ENCODE measurements around the gene ANXA6. TPM values are rescaled to one million over a fixed set of nuclear protein-coding genes. Genes with fewer than 3 reads are reported as not detected.
"Not testable (repeated sequence)": the region's sequence is repeated elsewhere in the genome, so short reads cannot be mapped to it uniquely, and the experiment has no call there.

The ANXA6 gene
- total RNA-seq, 1 donor from 2014 or later: 224 TPM

DNA sequence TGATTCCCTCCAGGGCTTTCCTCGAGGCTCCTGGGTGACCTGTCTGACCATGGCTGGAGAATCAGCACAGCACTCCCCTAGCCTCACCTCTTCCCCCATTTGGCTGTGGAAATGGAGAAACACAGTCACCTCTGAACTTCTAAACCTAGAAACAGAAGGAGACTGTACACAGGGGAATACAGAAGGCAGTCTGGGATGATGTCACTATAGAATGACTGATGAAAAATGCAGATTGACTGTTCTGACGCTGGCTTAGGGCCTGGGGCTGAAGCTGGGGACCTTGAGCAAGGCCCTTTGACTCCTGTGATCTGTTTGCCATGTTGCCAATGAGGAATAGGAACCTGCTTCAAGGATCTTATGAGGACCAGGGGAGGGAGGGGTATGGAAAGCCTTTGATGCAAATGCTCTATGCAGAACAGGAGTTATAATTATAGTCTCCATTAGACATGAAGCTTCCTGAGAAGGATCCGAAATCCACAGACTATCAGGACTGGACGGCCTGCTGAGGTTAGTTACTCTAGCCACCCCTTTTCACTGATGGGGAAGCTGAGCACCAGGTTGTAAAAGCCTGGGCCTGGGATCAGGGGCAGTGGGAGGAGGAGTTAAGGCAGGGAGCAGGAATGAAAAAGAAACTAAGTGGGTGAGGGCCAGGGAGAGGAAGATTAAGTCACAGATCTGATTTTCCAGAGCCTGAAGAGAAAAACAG lies 24.4 kb upstream of the ANXA6 start:
- Mint-ChIP-seq H3K36me3 (ENCODE audit: low read depth, unreplicated experiment) (no peaks in the 10 kb centered on the region), H3K4me3 (ENCODE audit: unreplicated experiment) (no peak overlapping the region), H3K4me1 (ENCODE audit: unreplicated experiment) (peaks cover 8% of the 10 kb centered on the region), H3K9me3 (ENCODE audit: unreplicated experiment) (no peaks in the 10 kb centered on the region), H3K27ac (ENCODE audit: unreplicated experiment) (no peak overlapping the region), H3K27me3 (ENCODE audit: unreplicated experiment) (peaks cover 7% of the 10 kb centered on the region)
- no peak for DNase-seq (ENCODE audit: low spot score)
- TF ChIP-seq, protein P1, sequence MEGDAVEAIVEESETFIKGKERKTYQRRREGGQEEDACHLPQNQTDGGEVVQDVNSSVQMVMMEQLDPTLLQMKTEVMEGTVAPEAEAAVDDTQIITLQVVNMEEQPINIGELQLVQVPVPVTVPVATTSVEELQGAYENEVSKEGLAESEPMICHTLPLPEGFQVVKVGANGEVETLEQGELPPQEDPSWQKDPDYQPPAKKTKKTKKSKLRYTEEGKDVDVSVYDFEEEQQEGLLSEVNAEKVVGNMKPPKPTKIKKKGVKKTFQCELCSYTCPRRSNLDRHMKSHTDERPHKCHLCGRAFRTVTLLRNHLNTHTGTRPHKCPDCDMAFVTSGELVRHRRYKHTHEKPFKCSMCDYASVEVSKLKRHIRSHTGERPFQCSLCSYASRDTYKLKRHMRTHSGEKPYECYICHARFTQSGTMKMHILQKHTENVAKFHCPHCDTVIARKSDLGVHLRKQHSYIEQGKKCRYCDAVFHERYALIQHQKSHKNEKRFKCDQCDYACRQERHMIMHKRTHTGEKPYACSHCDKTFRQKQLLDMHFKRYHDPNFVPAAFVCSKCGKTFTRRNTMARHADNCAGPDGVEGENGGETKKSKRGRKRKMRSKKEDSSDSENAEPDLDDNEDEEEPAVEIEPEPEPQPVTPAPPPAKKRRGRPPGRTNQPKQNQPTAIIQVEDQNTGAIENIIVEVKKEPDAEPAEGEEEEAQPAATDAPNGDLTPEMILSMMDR (IDR thresholded peaks at IDR 0.05; ENCODE audit: unreplicated experiment): no peak

DNA sequence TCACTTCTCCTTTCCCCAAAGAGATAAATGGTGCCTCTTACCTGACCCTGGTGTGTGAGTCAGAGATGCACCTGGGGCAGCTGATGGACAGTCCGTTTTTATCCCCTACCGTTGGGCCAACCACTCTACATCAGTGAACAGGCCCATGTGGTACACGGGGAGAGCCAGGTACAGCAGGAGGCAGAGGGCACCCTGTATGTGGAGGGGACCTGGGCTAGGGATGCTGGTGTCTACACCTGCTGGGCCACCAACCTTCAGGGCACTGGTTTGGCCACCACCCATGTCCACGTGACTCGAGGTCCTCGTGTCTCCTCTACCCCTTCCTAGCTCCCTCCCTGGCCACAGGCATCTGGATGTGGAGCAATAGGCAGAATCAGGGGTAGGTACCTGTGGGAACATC lies 22.7 kb upstream of the ANXA6 start:
- TF ChIP-seq, protein P1 (IDR thresholded peaks at IDR 0.05; ENCODE audit: unreplicated experiment): no peak
- H3K9me3 Mint-ChIP-seq (ENCODE audit: unreplicated experiment): no peaks in the 10 kb centered on the region
- H3K4me3 Mint-ChIP-seq (ENCODE audit: unreplicated experiment): no peak overlapping the region
- no peak for DNase-seq (ENCODE audit: low spot score)
- H3K27ac Mint-ChIP-seq (ENCODE audit: unreplicated experiment): no peak overlapping the region
- no peaks in the 10 kb centered on the region for H3K36me3 Mint-ChIP-seq (ENCODE audit: low read depth, unreplicated experiment)
- peaks cover 3% of the 10 kb centered on the region for H3K27me3 Mint-ChIP-seq (ENCODE audit: unreplicated experiment)
- peaks cover 8% of the 10 kb centered on the region for H3K4me1 Mint-ChIP-seq (ENCODE audit: unreplicated experiment)

DNA sequence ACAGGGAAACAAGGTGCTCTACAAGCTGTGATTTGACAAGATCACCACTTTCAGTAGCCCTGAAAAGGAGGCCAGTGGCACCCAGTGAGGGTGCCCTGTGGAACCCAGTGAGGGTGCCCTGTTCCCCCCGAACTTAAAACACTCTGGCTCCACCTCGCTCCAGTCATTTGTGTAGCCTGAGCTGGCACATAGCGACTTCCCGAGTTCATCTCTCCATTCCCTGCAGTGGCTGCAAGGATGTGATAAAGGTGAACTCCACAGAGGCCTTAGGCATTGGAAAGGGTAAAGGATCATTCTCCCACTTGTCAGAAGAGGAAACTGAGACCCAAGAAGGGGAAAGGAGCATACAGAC lies 21.9 kb upstream of the ANXA6 start:
- no peaks in the 10 kb centered on the region for H3K9me3 Mint-ChIP-seq (ENCODE audit: unreplicated experiment)
- no peak for DNase-seq (ENCODE audit: low spot score)
- TF ChIP-seq, protein P1 (IDR thresholded peaks at IDR 0.05; ENCODE audit: unreplicated experiment): no peak

DNA sequence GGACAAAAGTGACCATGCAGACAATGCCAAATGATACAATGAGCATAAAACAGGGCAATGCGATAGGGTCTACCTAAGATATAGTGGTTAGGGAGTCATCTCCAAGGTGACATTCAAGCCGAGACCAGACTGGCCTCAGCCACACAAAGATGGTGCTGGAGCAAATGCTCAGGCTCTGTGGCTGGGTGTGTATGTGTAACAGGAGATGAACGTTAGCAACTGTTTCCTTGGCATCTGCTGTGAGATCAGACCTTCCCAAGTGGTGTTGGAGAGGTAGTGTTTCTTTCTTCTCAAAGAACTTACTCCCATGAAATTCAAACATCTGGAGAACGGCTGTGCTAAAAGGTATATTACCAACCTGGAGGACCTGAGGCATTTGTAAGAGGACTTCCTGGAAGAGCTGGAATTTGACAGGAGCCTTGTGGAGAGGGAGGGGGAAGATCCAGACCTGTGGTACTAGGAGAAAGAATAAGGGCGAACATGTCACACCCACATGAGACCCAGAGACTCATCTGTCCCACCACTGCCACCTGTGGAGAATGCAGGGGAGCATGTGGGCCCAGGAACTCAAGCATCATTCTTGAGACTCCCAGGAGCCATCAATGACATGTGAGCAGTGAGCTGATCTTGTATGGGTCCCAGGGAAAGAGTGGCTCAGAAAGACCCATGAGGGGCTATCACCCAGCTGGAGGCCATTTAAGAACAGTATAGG lies 21.4 kb upstream of the ANXA6 start:
- H3K27me3 Mint-ChIP-seq (ENCODE audit: unreplicated experiment): peaks cover 3% of the 10 kb centered on the region
- DNase-seq (ENCODE audit: low spot score): no peak
- TF ChIP-seq, protein P1 (IDR thresholded peaks at IDR 0.05; ENCODE audit: unreplicated experiment): no peak
- no peaks in the 10 kb centered on the region for H3K9me3 Mint-ChIP-seq (ENCODE audit: unreplicated experiment)
- no peak overlapping the region for H3K4me3 Mint-ChIP-seq (ENCODE audit: unreplicated experiment)
- H3K4me1 Mint-ChIP-seq (ENCODE audit: unreplicated experiment): peaks cover 3% of the 10 kb centered on the region
- H3K27ac Mint-ChIP-seq (ENCODE audit: unreplicated experiment): no peak overlapping the region
- no peaks in the 10 kb centered on the region for H3K36me3 Mint-ChIP-seq (ENCODE audit: low read depth, unreplicated experiment)

More for the DNA sequence above, 21.9 kb upstream of the ANXA6 start:
- H3K27me3 Mint-ChIP-seq (ENCODE audit: unreplicated experiment): peaks cover 3% of the 10 kb centered on the region
- no peak overlapping the region for H3K27ac Mint-ChIP-seq (ENCODE audit: unreplicated experiment)
- no peak overlapping the region for H3K4me3 Mint-ChIP-seq (ENCODE audit: unreplicated experiment)
- no peaks in the 10 kb centered on the region for H3K36me3 Mint-ChIP-seq (ENCODE audit: low read depth, unreplicated experiment)
- H3K4me1 Mint-ChIP-seq (ENCODE audit: unreplicated experiment): peaks cover 8% of the 10 kb centered on the region

DNA sequence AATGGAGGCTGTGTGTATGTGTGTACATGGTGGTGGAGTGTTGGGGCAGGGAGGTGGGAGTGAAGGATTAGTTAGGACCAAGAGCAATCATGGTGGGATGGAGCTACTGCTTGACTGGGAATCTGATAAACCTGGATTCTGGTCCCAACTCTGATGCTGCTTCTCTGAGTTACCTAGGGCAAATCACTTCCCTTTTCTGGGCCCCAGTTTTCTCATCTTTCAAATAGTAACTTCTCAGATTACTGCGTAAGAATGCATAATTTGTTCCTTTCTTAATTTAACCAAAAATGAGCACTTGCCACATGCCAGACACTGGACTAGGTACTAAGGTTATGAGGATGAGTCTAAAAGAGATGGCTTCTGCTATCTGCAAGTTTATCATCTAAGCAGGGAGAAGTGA lies 20.8 kb upstream of the ANXA6 start:
- Mint-ChIP-seq H3K4me1 (ENCODE audit: unreplicated experiment) (no peaks in the 10 kb centered on the region), H3K27me3 (ENCODE audit: unreplicated experiment) (peaks cover 3% of the 10 kb centered on the region), H3K4me3 (ENCODE audit: unreplicated experiment) (no peak overlapping the region), H3K27ac (ENCODE audit: unreplicated experiment) (no peak overlapping the region), H3K9me3 (ENCODE audit: unreplicated experiment) (no peaks in the 10 kb centered on the region), H3K36me3 (ENCODE audit: low read depth, unreplicated experiment) (no peaks in the 10 kb centered on the region)
- no peak for DNase-seq (ENCODE audit: low spot score)
- TF ChIP-seq, protein P1 (IDR thresholded peaks at IDR 0.05; ENCODE audit: unreplicated experiment): no peak

DNA sequence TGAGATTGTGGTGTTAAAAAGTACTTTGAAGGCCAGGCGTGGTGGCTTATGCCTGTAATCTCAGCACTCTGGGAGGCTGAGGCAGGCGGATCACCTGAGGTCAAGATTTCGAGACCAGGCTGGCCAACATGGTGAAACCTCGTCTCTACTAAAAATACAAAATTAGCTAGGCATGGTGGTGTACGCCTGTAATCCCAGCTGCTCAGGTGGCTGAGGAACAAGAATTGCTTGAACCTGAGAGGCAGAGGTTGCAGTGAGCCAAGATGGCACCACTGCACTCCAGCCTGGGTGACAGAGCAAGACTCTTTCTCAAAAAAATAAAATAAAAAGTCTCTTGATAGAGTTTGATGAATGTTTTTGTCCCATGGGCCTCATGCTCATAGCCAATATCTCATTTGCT lies 18.7 kb upstream of the ANXA6 start:
- H3K27me3 Mint-ChIP-seq (ENCODE audit: unreplicated experiment); H3K36me3 Mint-ChIP-seq (ENCODE audit: low read depth, unreplicated experiment); H3K27ac Mint-ChIP-seq (ENCODE audit: unreplicated experiment); H3K4me3 Mint-ChIP-seq (ENCODE audit: unreplicated experiment); DNase-seq (ENCODE audit: low spot score); H3K4me1 Mint-ChIP-seq (ENCODE audit: unreplicated experiment); H3K9me3 Mint-ChIP-seq (ENCODE audit: unreplicated experiment): not testable (repeated sequence)

Data from endothelial cell (in vitro differentiated cells).